Trophoblast cell (in vitro differentiated cells and primary cell): ENCODE measurements around the gene CNTN4.

Source experiments
- DNase-seq, 2 donors: peaks; one replicate each; pipeline ENCODE4 v3.0.0-alpha.2; 2016
- H2AFZ ChIP-seq: 2 replicates; pipeline ENCODE4 v1.6.1; 2013; ENCODE audit warnings: low read length, moderate library complexity, mild to moderate bottlenecking; ENCODE audit not compliant: insufficient read depth, poor library complexity
- H2AK5ac ChIP-seq: 2 replicates; pipeline ENCODE4 v1.6.1; 2013; ENCODE audit warnings: mild to moderate bottlenecking, low read length
- H2BK120ac ChIP-seq: 2 replicates; pipeline ENCODE4 v1.6.1; 2013; ENCODE audit warnings: low read length, mild to moderate bottlenecking, moderate library complexity; ENCODE audit not compliant: insufficient read depth, poor library complexity
- H2BK12ac ChIP-seq: 2 replicates; pipeline ENCODE4 v1.6.1; 2013; ENCODE audit warnings: mild to moderate bottlenecking, low read length, moderate library complexity
- H2BK5ac ChIP-seq: 2 replicates; pipeline ENCODE4 v1.6.1; 2013; ENCODE audit warnings: low read length, low read depth, moderate library complexity, mild to moderate bottlenecking; ENCODE audit not compliant: poor library complexity
- H3K14ac ChIP-seq: 2 replicates; pipeline ENCODE4 v1.6.1; 2013; ENCODE audit warnings: mild to moderate bottlenecking, low read length
- H3K18ac ChIP-seq: 2 replicates; pipeline ENCODE4 v1.6.1; 2013; ENCODE audit warnings: mild to moderate bottlenecking, low read length
- H3K23ac ChIP-seq: 2 replicates; pipeline ENCODE4 v1.6.1; 2013; ENCODE audit warnings: low read length
- H3K27ac ChIP-seq: 2 replicates; pipeline ENCODE4 v1.5.1; 2013; ENCODE audit warnings: low read depth, mild to moderate bottlenecking, inconsistent platforms, low read length, moderate library complexity
- H3K27me3 ChIP-seq: 2 replicates; pipeline ENCODE4 v1.6.1; 2013; ENCODE audit warnings: inconsistent platforms, mild to moderate bottlenecking, low read length, moderate library complexity; ENCODE audit not compliant: insufficient read depth
- H3K36me3 ChIP-seq, 2 experiments: 1 replicate in 1 of 2; 2 replicates in 1 of 2; pipeline ENCODE4 v1.6.1; 2013; ENCODE audit warnings: low read length in 2 of 2, mild to moderate bottlenecking in 2 of 2, moderate library complexity in 1 of 2; ENCODE audit not compliant: insufficient read depth in 2 of 2, control insufficient read depth in 1 of 2
- H3K4ac ChIP-seq: 2 replicates; pipeline ENCODE4 v1.6.1; 2013; ENCODE audit warnings: low read depth, mild to moderate bottlenecking, low read length, moderate library complexity
- H3K4me1 ChIP-seq, 2 experiments: 1 replicate in 1 of 2; 2 replicates in 1 of 2; pipeline ENCODE4 v1.6.1; 2013; ENCODE audit warnings: low read length in 2 of 2, mild to moderate bottlenecking in 2 of 2, moderate library complexity in 1 of 2; ENCODE audit not compliant: insufficient read depth in 2 of 2, control insufficient read depth in 1 of 2
- H3K4me2 ChIP-seq: 2 replicates; pipeline ENCODE4 v1.6.1; 2013; ENCODE audit warnings: inconsistent platforms, mild to moderate bottlenecking, low read length, moderate library complexity
- H3K4me3 ChIP-seq: 2 replicates; pipeline ENCODE4 v1.5.1; 2013; ENCODE audit warnings: mild to moderate bottlenecking, low read depth, low read length, inconsistent platforms
- H3K79me1 ChIP-seq: one replicate; pipeline ENCODE4 v1.6.1; 2013; ENCODE audit warnings: low read length
- H3K79me2 ChIP-seq: 2 replicates; pipeline ENCODE4 v1.6.1; 2013; ENCODE audit warnings: low read length, mild to moderate bottlenecking; ENCODE audit not compliant: control insufficient read depth, insufficient read depth, poor library complexity
- H3K9ac ChIP-seq: 2 replicates; pipeline ENCODE4 v1.6.1; 2013; ENCODE audit warnings: mild to moderate bottlenecking, low read length
- H3K9me3 ChIP-seq: 2 replicates; pipeline ENCODE4 v1.6.1; 2013; ENCODE audit warnings: low read depth, mild to moderate bottlenecking, control low read depth, inconsistent platforms, low read length; ENCODE audit not compliant: insufficient read depth
- H4K12ac ChIP-seq: 2 replicates; pipeline ENCODE4 v1.6.1; 2013; ENCODE audit warnings: low read depth, mild to moderate bottlenecking, low read length, moderate library complexity
- H4K8ac ChIP-seq: 2 replicates; pipeline ENCODE4 v1.6.1; 2013; ENCODE audit warnings: low read depth, mild to moderate bottlenecking, low read length, moderate library complexity
- H4K91ac ChIP-seq: one replicate; pipeline ENCODE4 v1.6.1; 2013; ENCODE audit warnings: low read depth, mild to moderate bottlenecking, low read length, moderate library complexity
- WGBS: extraction: QIAGEN DNeasy Blood & Tissue Kit; methylation state at CpG from one replicate; pipeline ENCODE4 v1.1.7; 2013; ENCODE audit warnings: missing lambda C conversion rate; ENCODE audit not compliant: insufficient read length, insufficient coverage; ENCODE audit errors: extremely low coverage; 5-methylcytosine and 5-hydroxymethylcytosine counted together

CNTN4 gene

DNA sequence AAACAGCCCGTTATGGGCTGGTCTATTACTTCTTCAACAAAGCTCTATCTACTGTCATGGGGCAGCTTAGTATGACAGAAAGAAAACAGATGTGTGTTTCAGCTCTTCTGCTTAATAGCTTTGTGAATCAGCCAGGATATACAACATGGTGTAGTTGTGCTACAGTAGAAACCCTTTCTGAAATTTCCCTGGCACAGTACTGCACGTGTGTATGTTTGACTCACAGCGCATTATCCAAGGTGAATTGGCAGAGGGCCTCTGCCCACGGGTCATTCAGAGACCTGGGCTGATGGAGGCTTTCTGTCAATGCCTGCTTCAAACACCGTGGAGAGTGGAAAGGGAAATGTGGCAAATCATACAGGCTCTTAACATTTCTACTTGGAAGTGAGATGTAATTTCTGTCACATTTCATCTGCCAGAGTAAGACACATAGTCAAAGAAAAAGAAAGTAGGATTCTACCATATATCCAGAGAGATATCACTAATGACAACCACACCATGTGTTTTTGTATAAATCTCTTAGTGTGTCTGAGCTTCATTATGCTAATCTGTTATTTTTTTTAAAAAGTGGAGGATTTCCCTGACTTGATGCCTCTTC, 505.1 kb downstream of the CNTN4 start:
- WGBS = no CpG with 5 or more reads among the region's 5 CpGs
- H3K9ac ChIP-seq = no peak overlapping the region

DNA sequence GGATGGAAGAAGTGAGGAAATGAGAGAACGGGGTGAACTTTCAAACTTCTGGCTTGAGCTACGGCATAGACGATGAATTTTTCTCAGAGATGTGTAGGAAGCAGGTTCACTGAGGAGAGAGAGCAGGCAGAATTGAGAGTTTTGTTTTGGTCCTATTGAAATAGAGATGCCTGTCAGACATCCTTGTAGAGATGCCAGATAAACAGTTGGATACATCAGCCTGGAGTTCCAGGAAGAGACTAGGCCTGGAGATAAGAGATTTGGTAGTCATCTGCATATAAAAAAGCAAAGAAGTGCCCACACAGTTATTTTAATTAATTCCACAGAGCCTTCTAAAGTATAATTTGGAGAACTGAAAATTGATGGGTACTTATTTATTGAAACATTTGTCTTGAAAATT, 515.9 kb downstream of the CNTN4 start:
- Histone ChIP-seq H3K4me3 (no peak overlapping the region), H3K4me2 (no peak overlapping the region), H4K12ac (no peak overlapping the region), H3K9me3 (no peaks in the 10 kb centered on the region), H2BK12ac (no peak overlapping the region), H4K91ac (no peak overlapping the region), H3K23ac (no peak overlapping the region), H3K79me2 (no peaks in the 10 kb centered on the region), H3K4ac (no peak overlapping the region), H2AK5ac (no peak overlapping the region), H2BK120ac (no peak overlapping the region), H3K79me1 (no peaks in the 10 kb centered on the region), H3K27ac (no peak overlapping the region), H3K36me3 (no peaks in the 10 kb centered on the region), H4K8ac (no peak overlapping the region), H3K14ac (no peak overlapping the region), H3K27me3 (no peaks in the 10 kb centered on the region), H2AFZ (no peak overlapping the region), H3K9ac (no peak overlapping the region), H2BK5ac (no peak overlapping the region), H3K4me1 (no peaks in the 10 kb centered on the region), H3K18ac (no peak overlapping the region)
- whole genome bisulfite sequencing = no CpG with 5 or more reads among the region's 3 CpGs
- DNase-seq = no peak

More for the DNA sequence above, 505.1 kb downstream of the CNTN4 start:
- no peak overlapping the region for H4K12ac ChIP-seq
- H3K4me3 ChIP-seq = no peak overlapping the region
- no peak overlapping the region for H2BK12ac ChIP-seq
- no peak overlapping the region for H2AFZ ChIP-seq
- no peak overlapping the region for H3K23ac ChIP-seq
- H2BK120ac ChIP-seq = no peak overlapping the region
- no peak overlapping the region for H3K18ac ChIP-seq
- no peak overlapping the region for H3K4me2 ChIP-seq
- H3K4me1 ChIP-seq = no peaks in the 10 kb centered on the region
- DNase-seq = no peak
- no peaks in the 10 kb centered on the region for H3K79me1 ChIP-seq
- H3K9me3 ChIP-seq = no peaks in the 10 kb centered on the region
- no peak overlapping the region for H4K91ac ChIP-seq
- H3K27me3 ChIP-seq = no peaks in the 10 kb centered on the region
- H2AK5ac ChIP-seq = no peak overlapping the region
- H4K8ac ChIP-seq = no peak overlapping the region
- H2BK5ac ChIP-seq = no peak overlapping the region
- no peak overlapping the region for H3K14ac ChIP-seq
- H3K27ac ChIP-seq = no peak overlapping the region
- H3K79me2 ChIP-seq = no peaks in the 10 kb centered on the region
- no peak overlapping the region for H3K4ac ChIP-seq
- H3K36me3 ChIP-seq = no peaks in the 10 kb centered on the region

DNA sequence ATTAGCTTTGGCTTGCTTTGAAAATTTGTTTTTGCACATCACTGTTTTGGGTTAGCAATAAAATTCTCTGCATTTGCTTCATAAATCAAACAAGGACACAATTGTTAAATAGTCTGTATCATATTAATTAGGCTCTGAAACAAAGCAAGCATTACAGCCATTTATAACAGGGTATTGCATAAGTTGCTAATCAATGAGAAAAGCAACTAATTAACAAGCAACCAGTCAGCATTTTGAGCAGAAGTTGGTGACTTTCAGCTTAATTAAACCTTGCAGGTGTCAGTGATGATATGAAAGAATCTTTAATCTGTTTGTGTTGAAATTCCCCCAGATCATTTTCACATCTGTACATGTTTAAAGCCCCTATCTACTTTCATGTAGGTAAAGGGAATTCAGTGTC, 516.4 kb downstream of the CNTN4 start:
- no peak overlapping the region for H2AFZ ChIP-seq
- H2BK120ac ChIP-seq = no peak overlapping the region
- H3K79me2 ChIP-seq = no peaks in the 10 kb centered on the region
- no peaks in the 10 kb centered on the region for H3K4me1 ChIP-seq
- H2BK12ac ChIP-seq = no peak overlapping the region
- no peak overlapping the region for H3K4ac ChIP-seq
- H3K9ac ChIP-seq = no peak overlapping the region
- no peak overlapping the region for H4K91ac ChIP-seq
- H3K23ac ChIP-seq = no peak overlapping the region
- H3K14ac ChIP-seq = no peak overlapping the region
- no peak overlapping the region for H2AK5ac ChIP-seq
- no peak overlapping the region for H4K8ac ChIP-seq
- H3K4me2 ChIP-seq = no peak overlapping the region
- no peaks in the 10 kb centered on the region for H3K79me1 ChIP-seq
- H3K18ac ChIP-seq = no peak overlapping the region
- no peak overlapping the region for H2BK5ac ChIP-seq
- H4K12ac ChIP-seq = no peak overlapping the region
- DNase-seq = no peak
- no peak overlapping the region for H3K4me3 ChIP-seq
- H3K9me3 ChIP-seq = no peaks in the 10 kb centered on the region
- H3K27me3 ChIP-seq = no peaks in the 10 kb centered on the region
- no peaks in the 10 kb centered on the region for H3K36me3 ChIP-seq
- H3K27ac ChIP-seq = no peak overlapping the region

DNA sequence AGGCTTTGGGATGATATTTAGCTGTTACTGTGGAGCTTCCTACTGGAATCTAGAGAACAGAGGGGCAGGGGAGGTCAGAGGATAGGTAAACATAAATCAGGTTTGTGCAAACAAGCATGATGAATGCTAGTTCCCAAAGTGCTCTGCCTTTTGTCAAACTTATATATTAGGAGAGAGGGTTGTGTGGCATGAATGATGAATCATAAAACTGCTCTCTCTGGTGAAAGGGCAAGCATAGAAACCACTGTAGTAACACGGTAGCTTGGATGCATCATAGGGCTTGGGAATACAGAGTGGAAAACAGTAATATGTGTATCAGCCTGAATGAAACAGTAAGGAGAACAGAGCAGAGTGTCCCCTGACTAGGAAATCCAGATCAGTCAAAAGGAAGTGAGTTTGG, 524.8 kb downstream of the CNTN4 start:
- Histone ChIP-seq H3K9ac (no peak overlapping the region), H3K79me2 (no peaks in the 10 kb centered on the region), H4K12ac (no peak overlapping the region), H3K4ac (no peak overlapping the region), H2AFZ (no peak overlapping the region), H3K36me3 (no peaks in the 10 kb centered on the region), H4K8ac (no peak overlapping the region), H2BK120ac (no peak overlapping the region), H3K18ac (no peak overlapping the region), H2BK5ac (no peak overlapping the region), H3K14ac (no peak overlapping the region), H3K27me3 (no peaks in the 10 kb centered on the region), H3K4me1 (no peaks in the 10 kb centered on the region), H3K27ac (no peak overlapping the region), H3K4me2 (no peak overlapping the region), H3K23ac (no peak overlapping the region), H3K4me3 (no peak overlapping the region), H3K79me1 (no peaks in the 10 kb centered on the region), H2BK12ac (no peak overlapping the region), H3K9me3 (no peaks in the 10 kb centered on the region), H4K91ac (no peak overlapping the region), H2AK5ac (no peak overlapping the region)
- no CpG with 5 or more reads among the region's 1 CpG for WGBS
- DNase-seq = no peak
